Measurements from ENCODE around the gene CAPN8. TPM values are rescaled to one million over a fixed set of nuclear protein-coding genes. Genes with fewer than 3 reads are reported as not detected.

CAPN8 gene
- total RNA-seq, 4 donors from 2014 or later, result 0.20 to 0.79 (median 0.40) TPM; not detected in 1

DNA sequence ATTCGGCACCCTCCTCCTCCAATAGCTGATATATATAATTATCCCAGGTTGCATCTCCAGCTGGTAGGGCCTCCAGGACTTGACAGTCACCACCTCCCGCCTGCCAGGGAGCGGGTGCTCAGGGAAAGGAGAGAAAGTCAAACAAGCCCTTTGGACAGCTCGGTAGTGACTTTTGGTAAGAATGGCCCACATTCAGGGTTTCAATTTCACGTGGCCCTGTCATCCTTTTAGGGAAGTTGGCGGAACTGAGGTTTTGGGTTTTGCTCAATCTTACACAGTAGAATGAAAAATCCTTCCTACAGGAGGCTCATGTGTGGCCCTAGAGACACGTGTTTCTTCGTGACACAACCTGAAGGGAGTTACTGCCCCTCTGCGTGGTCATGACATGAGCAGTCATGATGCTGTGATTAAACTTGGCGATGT, 44.2 kb downstream of the CAPN8 start:
- TF ChIP-seq, protein P1, sequence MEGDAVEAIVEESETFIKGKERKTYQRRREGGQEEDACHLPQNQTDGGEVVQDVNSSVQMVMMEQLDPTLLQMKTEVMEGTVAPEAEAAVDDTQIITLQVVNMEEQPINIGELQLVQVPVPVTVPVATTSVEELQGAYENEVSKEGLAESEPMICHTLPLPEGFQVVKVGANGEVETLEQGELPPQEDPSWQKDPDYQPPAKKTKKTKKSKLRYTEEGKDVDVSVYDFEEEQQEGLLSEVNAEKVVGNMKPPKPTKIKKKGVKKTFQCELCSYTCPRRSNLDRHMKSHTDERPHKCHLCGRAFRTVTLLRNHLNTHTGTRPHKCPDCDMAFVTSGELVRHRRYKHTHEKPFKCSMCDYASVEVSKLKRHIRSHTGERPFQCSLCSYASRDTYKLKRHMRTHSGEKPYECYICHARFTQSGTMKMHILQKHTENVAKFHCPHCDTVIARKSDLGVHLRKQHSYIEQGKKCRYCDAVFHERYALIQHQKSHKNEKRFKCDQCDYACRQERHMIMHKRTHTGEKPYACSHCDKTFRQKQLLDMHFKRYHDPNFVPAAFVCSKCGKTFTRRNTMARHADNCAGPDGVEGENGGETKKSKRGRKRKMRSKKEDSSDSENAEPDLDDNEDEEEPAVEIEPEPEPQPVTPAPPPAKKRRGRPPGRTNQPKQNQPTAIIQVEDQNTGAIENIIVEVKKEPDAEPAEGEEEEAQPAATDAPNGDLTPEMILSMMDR (IDR thresholded peaks at IDR 0.05), result no peak
- no peak for TF ChIP-seq POLR2A (IDR thresholded peaks at IDR 0.05)
- intact Hi-C loops (cut with DNase I), result no loop called here
- Histone ChIP-seq H3K27ac (no peak overlapping the region), H3K4me1 (peaks cover 0 to 13% of the 10 kb centered on the region in 2 donors), H3K4me3 (replicated peaks in 1 of 3) (no peak overlapping the region), H3K36me3 (no peaks in the 10 kb centered on the region), H3K27me3 (no peaks in the 10 kb centered on the region), H3K9me3 (no peaks in the 10 kb centered on the region)
- 89 to 90% methylated on average over 10 of the region's 10 CpGs for WGBS, 2 donors
- DNase-seq, result no peak

DNA sequence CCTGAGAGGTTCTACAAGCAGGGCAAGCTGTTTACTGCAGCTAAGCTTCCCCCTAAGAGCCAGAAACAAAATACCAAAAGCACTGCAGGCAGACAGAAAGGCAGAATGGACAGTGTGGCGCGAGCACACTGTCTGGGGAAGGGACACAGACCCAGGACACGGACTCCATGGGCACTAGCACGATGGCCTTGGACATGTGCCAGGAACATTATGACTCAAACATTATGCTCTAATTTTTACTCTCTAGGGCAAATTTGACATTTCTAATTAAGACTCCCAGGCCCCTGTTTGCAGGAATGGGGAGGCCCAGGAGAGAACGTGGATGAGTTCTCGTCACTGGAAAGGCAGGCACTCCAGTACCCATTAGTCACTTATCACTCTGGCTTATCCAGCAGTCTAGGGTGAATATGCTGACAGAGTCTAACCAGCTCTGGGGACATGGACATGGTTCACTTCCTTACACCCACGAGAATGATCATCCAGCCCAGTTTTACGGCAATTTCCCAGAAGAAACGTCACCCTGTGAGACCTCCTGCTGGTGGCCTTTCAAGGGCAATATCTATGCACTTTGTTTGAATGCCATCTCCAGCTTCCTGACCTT, 45.1 kb downstream of the CAPN8 start:
- Histone ChIP-seq H3K4me1 (peaks cover 0 to 13% of the 10 kb centered on the region in 2 donors), H3K9me3 (no peaks in the 10 kb centered on the region), H3K27ac (no peak overlapping the region), H3K36me3 (no peaks in the 10 kb centered on the region), H3K4me3 (replicated peaks in 1 of 3) (no peak overlapping the region), H3K27me3 (no peaks in the 10 kb centered on the region)
- DNase-seq, result no peak
- intact Hi-C loops (cut with DNase I), result no loop called here
- no peak for TF ChIP-seq POLR2A (IDR thresholded peaks at IDR 0.05)
- TF ChIP-seq, protein P1 (IDR thresholded peaks at IDR 0.05), result no peak
- 63% methylated on average over 9 of the region's 9 CpGs for WGBS, 2 donors

DNA sequence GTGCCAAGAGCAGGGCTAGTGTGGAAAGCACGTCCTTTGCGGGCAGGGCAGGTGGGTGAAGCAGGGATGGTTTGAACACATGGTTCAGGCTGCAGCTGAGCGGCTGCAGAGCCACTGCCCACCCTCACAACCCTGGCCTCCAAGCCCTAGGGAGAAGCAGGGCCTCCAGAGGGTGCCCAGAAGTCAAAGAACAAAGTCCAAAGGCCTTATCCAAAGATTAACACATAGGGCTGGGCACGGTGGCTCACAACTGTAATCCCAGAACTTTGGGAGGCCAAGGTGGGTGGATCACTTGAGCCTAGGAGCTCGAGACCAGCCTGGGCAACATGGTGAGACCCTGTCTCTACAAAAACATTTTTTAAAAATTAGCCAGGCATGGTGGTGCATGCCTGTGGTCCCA, 46.8 kb downstream of the CAPN8 start:
- peaks cover 0 to 13% of the 10 kb centered on the region in 2 donors for H3K4me1 ChIP-seq
- H3K27ac ChIP-seq, result no peak overlapping the region
- TF ChIP-seq POLR2A (IDR thresholded peaks at IDR 0.05), result no peak
- TF ChIP-seq, protein P1 (IDR thresholded peaks at IDR 0.05), result no peak
- H3K36me3 ChIP-seq, result no peaks in the 10 kb centered on the region
- no peak for DNase-seq
- WGBS, 2 donors, result 87 to 97% methylated on average over 5 of the region's 5 CpGs
- intact Hi-C loops (cut with DNase I), result no loop called here
- no peaks in the 10 kb centered on the region for H3K9me3 ChIP-seq
- no peak overlapping the region for H3K4me3 ChIP-seq (replicated peaks in 1 of 3)
- H3K27me3 ChIP-seq, result no peaks in the 10 kb centered on the region

DNA sequence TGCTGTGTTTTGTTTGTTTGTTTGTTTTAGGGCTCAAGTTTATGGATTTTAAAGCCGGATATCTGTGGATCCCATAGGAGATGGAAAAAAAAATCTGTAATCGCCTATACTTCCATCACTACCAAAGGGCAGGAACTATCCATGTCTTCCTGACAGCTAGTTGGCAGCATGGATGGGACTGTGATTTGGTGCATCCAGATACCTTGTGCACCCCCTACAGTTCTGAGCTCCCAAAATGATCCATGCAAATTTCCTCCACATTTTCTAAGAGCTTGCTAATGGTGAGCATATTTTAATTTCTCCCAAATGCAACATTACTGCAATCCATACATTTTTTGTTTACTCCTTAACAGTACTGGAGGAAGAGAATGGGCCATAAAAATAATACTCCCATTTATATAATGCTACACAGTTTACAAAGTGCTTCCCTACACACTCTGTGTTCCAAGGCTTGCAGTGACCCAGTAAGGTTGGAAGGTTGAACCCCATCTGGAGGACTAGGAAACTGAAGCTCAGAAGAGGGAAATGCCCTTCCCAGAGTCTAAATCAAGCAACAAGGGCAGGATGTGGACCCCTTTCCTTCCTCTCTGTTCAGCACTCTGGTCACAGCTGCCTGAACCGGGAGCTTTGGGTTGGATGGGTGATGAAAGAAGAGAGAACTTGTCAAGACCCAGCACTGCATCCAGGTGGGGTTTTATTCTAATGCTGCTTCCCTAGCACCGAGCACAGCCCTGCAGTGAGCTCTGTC, 48.0 kb downstream of the CAPN8 start:
- no peak for TF ChIP-seq POLR2A (IDR thresholded peaks at IDR 0.05)
- TF ChIP-seq, protein P1 (IDR thresholded peaks at IDR 0.05), result no peak
- Histone ChIP-seq H3K4me3 (replicated peaks in 1 of 3) (no peak overlapping the region), H3K9me3 (no peaks in the 10 kb centered on the region), H3K4me1 (peaks cover 0 to 13% of the 10 kb centered on the region in 2 donors), H3K27ac (no peak overlapping the region), H3K27me3 (no peaks in the 10 kb centered on the region), H3K36me3 (no peaks in the 10 kb centered on the region)
- 68 to 69% methylated on average over 4 of the region's 4 CpGs for WGBS, 2 donors
- intact Hi-C loops (cut with DNase I), result no loop called here
- no peak for DNase-seq

DNA sequence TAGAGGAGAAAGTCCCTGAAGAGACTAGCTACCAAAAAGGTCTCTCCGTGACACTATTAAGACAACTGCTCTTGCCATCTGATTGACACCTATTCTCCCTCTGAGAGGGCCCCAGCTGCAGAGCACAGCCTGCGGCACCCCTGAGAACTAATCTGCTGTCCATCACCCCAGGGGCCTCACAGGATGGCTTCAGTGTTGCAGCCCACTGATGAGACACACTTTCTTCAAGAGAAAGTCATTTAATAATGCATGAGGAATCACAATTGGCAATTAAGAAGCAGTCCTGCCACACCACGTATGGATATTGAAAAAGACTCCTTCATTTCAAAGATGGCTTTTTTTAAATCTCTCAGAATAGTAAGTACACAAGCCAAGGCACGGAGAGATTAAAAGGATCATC, 48.9 kb downstream of the CAPN8 start:
- Histone ChIP-seq H3K27me3 (no peaks in the 10 kb centered on the region), H3K9me3 (no peaks in the 10 kb centered on the region), H3K36me3 (no peaks in the 10 kb centered on the region), H3K4me1 (peaks cover 0 to 13% of the 10 kb centered on the region in 2 donors), H3K4me3 (replicated peaks in 1 of 3) (no peak overlapping the region), H3K27ac (no peak overlapping the region)
- TF ChIP-seq, protein P1 (IDR thresholded peaks at IDR 0.05), result no peak
- TF ChIP-seq POLR2A (IDR thresholded peaks at IDR 0.05), result no peak
- no peak for DNase-seq
- WGBS, 2 donors, result 86 to 92% methylated on average over 4 of the region's 4 CpGs
- intact Hi-C loops (cut with DNase I), result no loop called here

Measured in thyroid gland (tissue), 4 donors.